Hematopoietic multipotent progenitor cell (in vitro differentiated cells): ENCODE measurements around the gene NXN. TPM values are rescaled to one million over a fixed set of nuclear protein-coding genes. Genes with fewer than 3 reads are reported as not detected.
"Not testable (repeated sequence)": the region's sequence is repeated elsewhere in the genome, so short reads cannot be mapped to it uniquely, and the experiment has no call there.

ENCODE experiments used
- DNase-seq, 3 donors: peaks; one replicate each; pipeline ENCODE4 v3.0.0-alpha.2; 2011 to 2015; ENCODE audit warnings: low read depth in 2 of 3, low spot score in 2 of 3
- total RNA-seq: library from RNA; depleted of rRNA; stranded (reverse); fragments of >200 nt; gene quantifications from one replicate; pipeline ENCODE4 v1.2.3, GENCODE V29; 2012

The NXN gene
- total RNA-seq, 1 donor: 1.6 TPM

DNA sequence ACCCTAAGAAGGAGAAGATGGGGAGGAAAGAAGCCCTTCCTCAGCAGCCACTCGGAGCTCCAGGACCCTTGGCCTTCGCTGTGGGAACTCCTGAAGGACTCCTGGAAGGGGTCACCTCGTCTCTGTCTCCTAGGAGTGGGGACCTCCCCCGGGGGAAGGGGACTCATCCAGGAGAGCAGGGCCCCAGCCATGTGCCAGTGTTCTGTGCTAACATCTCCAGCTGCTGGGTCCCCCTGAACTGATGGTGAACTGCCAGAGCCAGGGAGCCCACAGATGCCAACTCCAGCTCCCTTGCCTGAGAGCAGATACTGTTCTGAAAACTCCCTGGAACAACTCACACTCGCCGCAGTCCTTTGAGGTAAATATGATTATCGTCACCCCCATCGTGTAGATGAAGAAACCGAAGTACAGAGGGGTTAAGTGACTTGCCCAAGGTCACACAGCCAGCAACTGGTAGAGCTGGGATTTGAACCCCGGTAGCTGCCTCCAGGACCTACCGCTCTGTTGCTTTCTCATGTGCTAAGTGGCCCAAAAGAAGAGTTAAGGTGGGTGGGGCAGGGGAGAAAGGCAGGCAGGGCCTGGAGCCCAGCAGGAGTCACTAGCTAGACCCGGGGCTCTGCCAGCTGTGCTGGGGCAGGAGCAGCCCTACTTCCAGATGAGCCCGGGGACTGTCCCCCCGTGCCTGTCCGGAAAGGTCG is 27.9 kb upstream of the NXN start:
- no peak for DNase-seq

- no peak for DNase-seq
Measured at GRCh38 chr17:1006054-1006453, 26.5 kb upstream of the NXN start.

GRCh38 chr17:1005361-1005946 is 25.9 kb upstream of the NXN start:
- DNase-seq: peak in 2 of 3 donors; percentile 35 to 71

DNA sequence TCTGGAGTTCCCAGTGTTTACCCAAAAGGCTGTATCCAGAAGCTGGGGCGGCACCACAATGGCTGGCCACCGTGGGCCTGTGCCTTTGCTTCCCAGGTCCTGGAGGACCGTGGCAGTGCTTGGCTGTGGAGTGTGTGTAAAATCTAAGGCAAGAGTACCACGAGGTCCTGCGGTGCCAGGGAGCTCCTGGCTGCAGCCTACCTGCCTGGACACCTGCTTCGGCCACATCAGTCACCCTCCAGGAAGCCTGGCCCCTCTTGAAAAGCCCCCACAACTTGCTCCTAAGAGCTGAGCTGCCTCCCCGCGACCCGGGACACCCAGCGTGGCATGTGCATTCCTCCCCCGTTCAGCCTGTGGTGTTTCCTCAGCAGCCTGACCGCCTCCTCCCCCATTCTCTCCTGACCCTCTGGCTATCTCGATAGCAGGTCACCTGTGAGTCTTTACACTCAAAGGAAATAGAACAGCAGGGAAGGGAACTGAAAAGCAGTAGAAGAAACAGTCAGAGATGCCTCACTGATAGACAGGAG is 25.3 kb upstream of the NXN start:
- DNase-seq: no peak

GRCh38 chr17:1003972-1004768 is 24.6 kb upstream of the NXN start:
- DNase-seq: no peak

GRCh38 chr17:1003633-1003971 is 24.0 kb upstream of the NXN start:
- DNase-seq: no peak

DNA sequence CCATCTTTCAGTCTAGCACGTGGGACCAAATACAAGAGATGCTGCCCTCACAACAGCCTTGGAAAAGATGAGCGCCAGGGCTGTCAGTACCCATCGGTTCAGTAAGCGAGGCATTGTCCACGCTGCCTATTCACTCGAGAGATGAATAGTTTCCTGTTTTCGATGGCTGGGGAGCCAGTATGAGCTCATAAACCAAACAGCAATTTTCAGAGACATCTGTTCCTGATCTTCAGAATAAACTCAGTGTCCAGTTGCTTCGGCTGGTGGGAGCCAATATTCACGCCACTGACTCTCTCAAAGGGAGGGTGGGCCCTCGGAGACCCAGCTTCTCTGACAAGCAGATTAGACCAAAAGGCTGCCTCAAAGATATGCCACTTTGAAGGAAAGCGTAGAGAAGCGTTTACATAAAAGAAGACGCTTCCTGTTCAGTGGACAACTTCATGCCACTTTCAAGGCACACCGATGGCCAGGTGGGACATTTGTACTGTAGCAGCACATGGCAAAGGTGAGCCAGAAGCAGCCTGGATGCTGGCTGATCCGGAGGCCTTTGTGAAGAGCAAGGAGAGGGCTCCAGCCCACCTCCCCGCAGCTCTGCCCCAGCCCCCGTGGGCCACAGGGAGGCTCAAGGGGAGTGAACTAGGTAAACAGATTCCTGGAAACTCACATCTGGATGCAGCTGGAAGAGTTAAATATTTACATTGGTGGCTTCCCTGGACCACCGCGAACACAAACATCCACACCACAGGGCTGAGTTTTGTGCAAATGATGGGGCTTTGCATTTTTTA is 23.4 kb upstream of the NXN start:
- DNase-seq: no peak

GRCh38 chr17:1002412-1002753 is 22.8 kb upstream of the NXN start:
- DNase-seq: no peak

- no peak for DNase-seq
Measured at GRCh38 chr17:1001640-1002411, 22.2 kb upstream of the NXN start.

- no peak for DNase-seq
Measured at GRCh38 chr17:1000597-1001461, 21.3 kb upstream of the NXN start.

DNA sequence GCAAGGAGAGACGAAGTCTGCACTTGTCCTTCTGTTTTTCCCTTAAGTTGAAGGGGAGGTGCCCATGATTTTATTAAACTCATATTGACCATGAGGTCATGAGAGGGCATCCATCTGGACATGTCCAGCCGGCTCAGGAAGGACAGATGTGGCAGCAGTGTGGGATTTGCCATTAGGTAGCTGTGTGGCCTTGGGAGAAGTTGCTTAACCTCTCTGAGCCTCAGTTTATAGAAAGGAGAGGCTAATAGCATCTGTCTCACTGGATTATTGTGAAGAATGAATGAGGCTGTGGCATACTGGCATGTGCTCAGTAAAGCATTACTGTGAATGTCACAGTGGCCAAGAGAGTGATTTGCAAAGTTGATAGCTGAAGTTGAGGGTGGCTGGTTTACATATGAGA is 18.5 kb upstream of the NXN start:
- DNase-seq: no peak

DNA sequence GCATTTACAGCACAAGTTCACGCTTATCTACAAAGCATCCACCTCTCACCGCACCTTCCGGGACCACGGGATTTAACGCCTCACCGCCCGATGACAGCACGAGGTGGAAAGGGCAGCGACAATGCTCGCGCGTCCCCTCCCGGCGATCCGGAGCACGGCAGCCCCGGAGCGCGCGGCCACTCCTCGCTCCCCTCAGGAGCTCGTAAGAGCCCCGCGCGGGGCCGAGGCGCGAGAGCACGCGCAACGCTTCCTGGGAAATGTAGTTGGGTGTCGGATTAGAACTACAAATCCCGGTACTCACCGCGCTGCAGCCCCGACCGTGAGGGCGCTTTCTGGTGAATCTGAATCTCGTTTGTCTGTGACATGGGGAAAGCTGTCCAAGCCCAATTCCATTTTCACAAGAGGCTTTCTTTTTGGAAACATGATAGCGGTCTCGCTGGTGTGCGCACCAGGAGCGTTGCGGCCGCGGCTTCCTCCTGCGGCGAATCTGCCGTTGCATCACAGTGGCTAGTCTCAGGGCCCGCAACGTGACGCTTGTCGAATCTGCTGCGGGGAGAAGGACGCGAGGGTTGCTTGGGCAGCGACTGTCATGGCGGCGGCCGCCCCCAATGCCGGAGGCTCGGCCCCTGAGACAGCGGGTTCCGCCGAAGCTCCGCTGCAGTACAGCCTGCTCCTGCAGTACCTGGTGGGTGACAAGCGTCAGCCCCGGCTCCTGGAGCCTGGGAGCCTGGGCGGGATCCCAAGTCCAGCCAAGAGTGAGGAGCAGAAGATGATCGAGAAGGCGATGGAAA is 17.2 kb upstream of the NXN start, which contains the start of gene TIMM22:
TIMM22 (plus strand) TSS at position 576 of the 791 bp plus-strand sequence; CDS start at position 590, 14 bp downstream.
- peak; percentile 95 to 98 (median 97) for DNase-seq

GRCh38 chr17:995324-995723 is 15.7 kb upstream of the NXN start:
- not testable (repeated sequence) for DNase-seq

DNA sequence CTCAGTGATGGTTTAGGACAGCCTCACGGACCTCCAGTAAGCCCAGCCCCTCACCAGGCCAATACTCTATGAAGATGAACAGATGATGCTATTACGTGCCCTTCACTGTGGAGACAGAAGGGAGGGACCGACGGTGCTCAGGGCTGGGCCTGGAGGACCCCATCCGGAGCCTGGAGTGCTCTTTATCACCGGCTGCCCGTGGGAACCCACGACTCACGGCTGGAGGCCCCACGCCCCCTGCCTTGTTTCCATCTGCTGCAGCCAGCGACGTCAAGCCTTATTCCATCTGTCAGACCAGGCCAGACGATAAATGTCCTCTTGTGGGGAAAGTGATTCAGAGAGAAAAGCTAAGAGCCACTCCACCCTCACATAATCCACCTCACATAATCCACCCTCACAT is 13.4 kb upstream of the NXN start:
- no peak for DNase-seq

DNA sequence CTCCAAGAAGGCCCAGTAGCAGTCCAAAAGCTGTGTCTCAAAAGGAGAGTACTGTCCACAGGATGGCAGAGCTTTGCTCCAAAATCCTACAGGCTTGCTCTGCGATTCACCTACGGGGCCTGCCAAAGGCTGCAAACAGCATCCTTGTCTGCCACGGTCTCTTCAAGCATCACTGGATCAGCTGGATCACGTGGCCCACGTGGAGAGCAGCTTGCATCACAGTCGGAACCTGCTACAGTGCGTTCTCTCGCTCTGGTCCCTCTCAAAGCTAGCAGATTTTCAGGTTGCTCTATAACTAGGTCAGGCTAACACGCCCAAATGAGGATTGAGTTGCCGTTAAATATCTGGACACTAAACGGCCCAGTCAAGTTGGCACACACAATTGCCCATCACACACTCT is 9.0 kb upstream of the NXN start:
- DNase-seq: no peak

DNA sequence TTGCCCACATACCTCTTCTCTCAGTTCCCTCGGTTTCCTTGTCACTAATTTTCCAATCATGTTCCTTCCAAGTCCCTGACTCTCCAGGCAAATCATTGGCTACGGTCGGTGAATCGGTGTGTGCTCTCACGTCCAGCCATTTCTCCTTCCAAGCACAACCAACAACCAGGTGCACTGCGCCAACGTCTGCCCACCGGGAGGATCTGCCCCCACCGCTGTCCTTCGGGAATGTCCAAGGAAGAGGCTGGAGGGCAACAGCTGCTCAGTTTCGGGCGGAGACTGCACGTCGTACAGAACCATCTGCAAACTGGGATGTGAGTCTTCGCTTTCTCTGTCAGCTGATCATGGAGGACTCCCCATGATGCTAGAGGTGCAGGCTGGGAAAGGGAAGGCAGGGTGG is 8.4 kb upstream of the NXN start:
- DNase-seq: no peak

- DNase-seq: no peak
Measured at GRCh38 chr17:986322-986929, 6.8 kb upstream of the NXN start.

DNA sequence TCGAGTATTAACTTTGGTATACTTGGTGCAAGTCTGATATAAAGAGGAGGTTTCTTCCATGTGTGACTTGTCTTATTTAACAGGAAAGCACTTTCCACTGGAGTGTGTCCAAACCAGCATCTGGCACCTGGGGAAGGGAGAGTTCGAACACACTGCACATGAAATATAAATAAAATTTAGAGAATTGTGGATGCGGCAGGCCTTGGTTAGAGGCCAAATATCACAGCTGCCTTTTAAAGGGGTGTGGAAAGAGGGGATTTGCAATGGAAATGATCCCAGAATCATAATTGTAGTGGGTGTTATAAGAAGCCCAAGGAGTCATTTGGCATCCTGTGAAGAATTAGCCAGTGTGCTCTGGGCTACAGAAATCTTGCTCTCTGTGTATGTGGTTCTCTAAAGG is 4.3 kb upstream of the NXN start:
- DNase-seq: no peak
